ENCODE data around the gene GLB1L2.

The GLB1L2 gene

DNA sequence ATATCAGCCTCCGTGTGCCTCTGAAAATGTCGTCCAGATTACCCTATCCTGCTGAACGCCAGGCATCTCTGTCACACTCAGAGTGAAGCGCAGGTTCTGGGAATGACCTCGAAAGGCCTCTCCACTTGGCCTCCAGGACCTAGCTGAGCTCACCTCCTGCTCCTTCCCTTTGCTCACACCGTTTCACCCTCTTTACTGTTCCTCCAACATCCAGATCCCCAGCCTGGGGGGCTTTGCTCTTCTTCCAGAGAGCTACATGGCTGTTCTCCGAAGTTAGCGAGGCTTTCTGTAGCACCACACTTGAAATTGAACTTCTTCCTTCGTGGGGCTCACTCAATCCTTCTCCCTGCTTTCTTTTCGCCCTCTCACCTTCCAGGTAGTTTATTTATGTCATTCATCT, 27.9 kb downstream of the GLB1L2 start:
- H3K27me3 Mint-ChIP-seq (ENCODE audit: low read depth, poor library complexity), result peaks cover 29% of the 10 kb centered on the region
- H3K4me3 Mint-ChIP-seq, result no peak overlapping the region
- H3K27ac Mint-ChIP-seq, result no peak overlapping the region
- H3K4me1 Mint-ChIP-seq, result peaks cover 22% of the 10 kb centered on the region
- TF ChIP-seq, protein P1, sequence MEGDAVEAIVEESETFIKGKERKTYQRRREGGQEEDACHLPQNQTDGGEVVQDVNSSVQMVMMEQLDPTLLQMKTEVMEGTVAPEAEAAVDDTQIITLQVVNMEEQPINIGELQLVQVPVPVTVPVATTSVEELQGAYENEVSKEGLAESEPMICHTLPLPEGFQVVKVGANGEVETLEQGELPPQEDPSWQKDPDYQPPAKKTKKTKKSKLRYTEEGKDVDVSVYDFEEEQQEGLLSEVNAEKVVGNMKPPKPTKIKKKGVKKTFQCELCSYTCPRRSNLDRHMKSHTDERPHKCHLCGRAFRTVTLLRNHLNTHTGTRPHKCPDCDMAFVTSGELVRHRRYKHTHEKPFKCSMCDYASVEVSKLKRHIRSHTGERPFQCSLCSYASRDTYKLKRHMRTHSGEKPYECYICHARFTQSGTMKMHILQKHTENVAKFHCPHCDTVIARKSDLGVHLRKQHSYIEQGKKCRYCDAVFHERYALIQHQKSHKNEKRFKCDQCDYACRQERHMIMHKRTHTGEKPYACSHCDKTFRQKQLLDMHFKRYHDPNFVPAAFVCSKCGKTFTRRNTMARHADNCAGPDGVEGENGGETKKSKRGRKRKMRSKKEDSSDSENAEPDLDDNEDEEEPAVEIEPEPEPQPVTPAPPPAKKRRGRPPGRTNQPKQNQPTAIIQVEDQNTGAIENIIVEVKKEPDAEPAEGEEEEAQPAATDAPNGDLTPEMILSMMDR (IDR thresholded peaks at IDR 0.05), result no peak
- no peak for DNase-seq
- no peaks in the 10 kb centered on the region for H3K9me3 Mint-ChIP-seq
- H3K36me3 Mint-ChIP-seq (ENCODE audit: low read depth), result peaks cover 5% of the 10 kb centered on the region

DNA sequence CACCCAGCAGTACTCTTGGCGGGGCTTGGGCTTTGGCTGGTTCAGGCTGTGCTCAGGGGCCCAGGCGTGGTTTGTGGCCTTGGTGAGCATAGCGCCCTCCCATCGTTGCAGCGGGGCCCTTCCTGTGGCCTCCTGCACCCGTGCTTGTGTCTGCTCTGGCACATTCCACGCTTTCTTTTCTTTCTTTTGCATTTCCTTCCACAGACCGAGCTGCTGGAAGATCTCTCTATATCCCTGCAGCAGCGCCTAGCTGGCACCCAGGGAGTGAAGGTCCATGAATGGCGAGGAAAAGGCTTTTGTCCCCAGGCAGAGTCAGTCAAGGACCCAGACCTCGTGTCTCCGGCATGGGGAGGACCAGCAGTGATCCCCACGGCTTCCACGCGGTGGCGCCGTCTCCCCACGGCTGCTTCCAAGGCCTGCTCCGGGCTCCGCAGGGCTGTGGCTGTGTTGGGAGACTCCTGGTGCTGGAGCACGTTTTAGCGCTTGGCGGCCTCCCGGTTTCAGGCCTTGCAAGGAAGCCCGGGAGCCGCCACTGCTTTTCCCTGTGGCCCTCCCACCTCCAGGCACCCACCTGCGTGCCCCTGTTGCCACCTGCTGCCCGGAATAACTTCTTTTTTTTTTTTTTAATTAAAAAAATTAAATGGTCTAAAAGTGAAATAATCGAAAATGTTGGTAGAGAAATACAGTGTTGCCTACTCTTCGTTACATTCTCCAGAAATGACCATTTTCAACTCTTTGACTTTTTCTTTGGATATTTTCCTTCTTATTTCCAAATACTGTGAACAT, 28.5 kb downstream of the GLB1L2 start:
- Mint-ChIP-seq H3K4me1 (peaks cover 22% of the 10 kb centered on the region), H3K9me3 (no peaks in the 10 kb centered on the region)
- TF ChIP-seq, protein P1 (IDR thresholded peaks at IDR 0.05), result peak; percentile 99

DNA sequence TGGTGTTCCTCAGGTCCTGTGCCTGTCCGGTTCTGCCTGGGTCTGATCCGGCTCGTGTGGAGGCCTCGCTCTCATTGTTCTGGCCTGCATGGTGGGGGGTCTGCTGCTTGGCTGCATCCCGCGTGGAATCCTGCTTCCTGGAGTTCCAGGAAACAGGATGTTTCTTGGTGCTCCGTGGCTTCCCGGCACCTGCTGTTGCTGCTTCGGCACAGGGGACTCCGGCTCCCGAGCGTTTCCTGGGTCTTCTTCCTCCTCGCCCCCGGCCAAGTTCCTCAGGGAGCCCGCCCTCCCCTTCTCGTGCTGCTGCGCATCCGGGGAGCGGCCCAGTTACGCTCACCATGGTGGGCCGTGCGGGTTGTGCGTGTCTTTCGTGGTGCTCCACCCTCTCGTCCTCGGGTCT, 29.9 kb downstream of the GLB1L2 start:
- H3K9me3 Mint-ChIP-seq, result no peaks in the 10 kb centered on the region
- DNase-seq, result no peak
- TF ChIP-seq, protein P1 (IDR thresholded peaks at IDR 0.05), result no peak
- no peak overlapping the region for H3K4me3 Mint-ChIP-seq
- H3K27ac Mint-ChIP-seq, result peak overlapping the region; percentile 10
- H3K27me3 Mint-ChIP-seq (ENCODE audit: low read depth, poor library complexity), result peaks cover 30% of the 10 kb centered on the region
- peaks cover 5% of the 10 kb centered on the region for H3K36me3 Mint-ChIP-seq (ENCODE audit: low read depth)
- H3K4me1 Mint-ChIP-seq, result peaks cover 23% of the 10 kb centered on the region

More for the DNA sequence above, 28.5 kb downstream of the GLB1L2 start:
- Mint-ChIP-seq H3K27ac (peak overlapping the region; percentile 5), H3K27me3 (ENCODE audit: low read depth, poor library complexity) (peaks cover 29% of the 10 kb centered on the region), H3K4me3 (no peak overlapping the region), H3K36me3 (ENCODE audit: low read depth) (peaks cover 5% of the 10 kb centered on the region)
- DNase-seq, result peak; percentile 94

DNA sequence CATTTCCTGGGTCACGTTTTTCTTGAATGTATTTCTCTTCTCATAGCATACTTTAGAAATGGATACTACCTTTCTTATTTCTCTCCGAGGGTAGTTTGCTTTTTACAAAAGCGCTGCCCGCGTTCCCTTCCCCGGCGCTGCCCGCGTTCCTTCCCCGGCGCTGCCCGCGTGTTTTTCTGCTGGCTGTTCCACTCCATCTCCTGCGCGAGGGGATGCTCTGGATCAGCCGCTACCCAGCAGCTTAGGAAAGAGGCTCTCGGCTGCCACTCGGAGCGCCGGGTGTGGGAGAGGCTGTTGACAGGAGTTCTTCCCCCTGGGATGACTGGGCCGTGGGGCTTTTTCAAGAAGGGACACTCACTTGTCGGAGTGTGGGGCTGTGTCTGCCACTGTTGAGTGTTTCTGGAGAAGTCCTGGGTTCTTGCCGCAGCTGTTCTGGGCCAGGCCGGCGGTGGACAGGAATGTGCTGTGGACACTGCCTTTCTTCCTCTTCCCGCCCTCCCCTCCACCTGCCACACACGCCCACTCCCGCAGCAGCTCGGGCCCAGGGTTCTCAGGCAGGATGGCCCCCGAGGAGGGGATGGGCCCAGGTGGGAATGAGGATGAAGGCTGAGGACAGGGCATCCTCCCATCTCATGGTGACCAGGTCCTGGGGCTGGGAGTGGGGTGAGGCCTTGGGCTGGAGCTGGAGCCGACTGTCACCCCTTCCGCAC, 30.6 kb downstream of the GLB1L2 start:
- Mint-ChIP-seq H3K27ac (peak overlapping the region; percentile 10), H3K36me3 (ENCODE audit: low read depth) (peaks cover 5% of the 10 kb centered on the region), H3K27me3 (ENCODE audit: low read depth, poor library complexity) (peaks cover 30% of the 10 kb centered on the region), H3K9me3 (no peaks in the 10 kb centered on the region), H3K4me3 (no peak overlapping the region), H3K4me1 (peaks cover 16% of the 10 kb centered on the region)
- TF ChIP-seq, protein P1 (IDR thresholded peaks at IDR 0.05), result no peak
- no peak for DNase-seq

DNA sequence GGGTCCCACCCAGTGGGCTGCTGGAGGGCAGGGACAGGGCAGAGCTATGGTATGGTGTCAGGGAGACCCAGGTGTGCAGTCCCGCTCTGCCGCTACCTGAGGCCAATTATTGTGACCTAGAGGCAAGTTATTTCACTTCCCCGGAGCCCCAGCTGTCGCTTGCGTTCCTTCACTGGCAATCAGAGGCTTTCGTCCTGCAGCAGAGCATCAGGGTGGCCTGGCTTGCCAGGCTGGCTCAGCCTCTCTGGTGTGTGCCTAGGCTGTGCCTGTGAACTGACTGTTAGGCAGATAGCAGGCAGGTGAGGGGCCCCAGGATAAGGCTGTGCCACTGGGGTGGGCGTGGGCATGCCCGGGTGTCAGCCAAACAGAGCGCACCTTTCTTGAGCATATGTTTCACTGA, 31.4 kb downstream of the GLB1L2 start:
- peaks cover 10% of the 10 kb centered on the region for H3K4me1 Mint-ChIP-seq
- H3K27ac Mint-ChIP-seq, result no peak overlapping the region
- DNase-seq, result no peak
- TF ChIP-seq, protein P1 (IDR thresholded peaks at IDR 0.05), result no peak
- H3K9me3 Mint-ChIP-seq, result no peaks in the 10 kb centered on the region
- H3K36me3 Mint-ChIP-seq (ENCODE audit: low read depth), result peaks cover 5% of the 10 kb centered on the region
- H3K27me3 Mint-ChIP-seq (ENCODE audit: low read depth, poor library complexity), result peaks cover 30% of the 10 kb centered on the region
- H3K4me3 Mint-ChIP-seq, result no peak overlapping the region

Measured in nephron progenitor cell (in vitro differentiated cells).